Activated CD8-positive, alpha-beta memory T cell treated with anti-CD3 and anti-CD28 coated beads for 48 hours (primary cell): Measurements from ENCODE around the gene LDB2.
A peak's percentile ranks its signal among the peaks of the same experiment; 100 is the strongest.

Experiments used
- DNase-seq, 3 experiments: peaks; one replicate each; pipeline ENCODE4 v3.0.0-alpha.2; 2020; ENCODE audit warnings: low read depth in 2 of 3, low spot score in 2 of 3

Gene LDB2

DNA sequence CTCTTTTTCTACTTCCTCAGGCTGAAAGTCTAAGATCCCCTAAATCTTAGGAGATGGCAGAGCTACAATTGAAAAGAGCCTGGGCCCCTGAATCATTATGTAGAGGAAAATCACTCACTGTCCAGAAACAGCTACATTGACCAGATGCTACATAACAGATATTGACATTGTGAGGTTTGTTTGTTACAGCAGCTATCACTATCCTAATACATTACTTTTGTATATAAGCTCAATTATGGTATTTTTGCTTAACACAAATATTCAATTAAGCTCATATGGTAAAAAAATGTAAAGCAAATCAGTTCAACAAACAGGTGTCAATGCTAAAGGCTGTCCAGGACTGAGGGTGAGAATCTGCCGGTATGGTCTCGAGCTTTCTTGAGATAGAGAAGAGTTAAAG is 89.4 kb downstream of the LDB2 start:
- no peak for DNase-seq

DNA sequence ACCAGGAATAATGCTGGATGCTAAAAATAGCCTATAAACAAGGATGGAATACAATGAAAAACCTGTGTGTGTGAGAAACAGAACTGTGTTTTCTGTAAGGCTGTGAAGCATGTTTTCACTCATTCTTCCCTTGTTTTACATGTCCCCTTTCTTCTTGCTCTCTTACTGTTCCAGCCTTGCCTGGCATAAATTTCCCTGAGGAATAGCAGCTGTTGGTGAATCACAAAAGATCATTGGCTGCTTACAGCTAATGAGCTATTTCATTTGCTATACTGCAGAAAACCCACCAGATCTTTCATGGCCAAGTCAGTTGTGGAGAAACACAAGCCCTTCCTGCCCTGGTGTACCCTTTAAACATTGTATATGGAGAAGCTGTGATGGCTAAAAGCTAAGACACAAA is 91.1 kb downstream of the LDB2 start:
- no peak for DNase-seq

DNA sequence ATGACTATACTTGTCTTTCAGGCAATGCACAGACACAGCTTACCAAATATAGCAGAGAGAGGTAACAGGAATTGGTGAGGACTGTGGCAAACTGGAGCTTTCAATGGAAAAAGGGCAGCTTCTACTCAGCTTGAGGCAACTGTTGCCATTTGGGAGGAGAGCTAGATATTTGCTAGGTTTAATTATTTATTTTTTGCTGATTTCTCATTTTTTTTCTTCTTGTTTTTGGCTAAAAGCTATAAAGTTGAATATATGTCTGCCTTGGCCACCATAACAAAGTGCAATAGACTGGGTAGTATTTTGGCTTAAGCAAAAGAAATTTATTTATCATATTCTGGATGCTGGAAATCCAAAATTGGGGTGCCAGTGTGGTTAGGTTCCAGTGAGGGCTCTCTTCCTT is 93.9 kb downstream of the LDB2 start:
- no peak for DNase-seq

DNA sequence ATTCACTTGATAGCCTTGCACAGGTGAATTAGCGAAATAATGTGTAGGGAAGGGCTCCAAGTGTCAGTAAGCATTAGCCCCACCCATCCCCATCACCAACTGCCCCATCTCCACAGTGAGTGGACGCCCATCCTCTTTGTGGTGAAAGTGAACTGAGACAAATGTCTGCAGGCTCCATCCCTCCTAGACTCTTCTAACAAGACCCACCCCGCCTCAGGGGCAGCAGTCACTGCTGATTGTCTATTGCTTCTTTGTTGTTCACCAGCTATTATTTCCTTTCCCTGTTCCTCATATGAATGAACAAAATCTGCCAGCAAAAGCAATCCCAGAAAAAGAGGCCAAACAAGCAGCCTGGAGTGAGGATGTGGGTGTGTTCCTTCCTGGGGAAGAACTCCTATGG is 96.4 kb downstream of the LDB2 start:
- no peak for DNase-seq

DNA sequence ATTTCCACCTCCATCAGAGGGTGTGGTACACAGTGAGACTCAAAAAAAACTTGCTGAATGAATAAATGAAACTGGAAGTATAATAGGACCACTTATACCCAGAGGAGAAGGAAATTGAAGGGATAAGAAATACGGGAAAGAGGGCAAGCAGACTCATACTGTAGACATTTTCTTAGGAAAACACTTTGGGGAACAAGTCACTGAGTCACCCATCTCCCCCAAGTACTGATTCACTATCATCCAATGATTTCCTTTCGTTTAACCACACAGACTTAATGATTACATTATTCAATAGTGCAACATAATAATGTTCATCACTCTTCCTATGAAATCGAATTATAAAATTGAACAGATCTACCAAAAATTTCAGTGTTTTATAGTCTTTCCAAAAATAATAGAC is 97.1 kb downstream of the LDB2 start:
- DNase-seq = no peak

DNA sequence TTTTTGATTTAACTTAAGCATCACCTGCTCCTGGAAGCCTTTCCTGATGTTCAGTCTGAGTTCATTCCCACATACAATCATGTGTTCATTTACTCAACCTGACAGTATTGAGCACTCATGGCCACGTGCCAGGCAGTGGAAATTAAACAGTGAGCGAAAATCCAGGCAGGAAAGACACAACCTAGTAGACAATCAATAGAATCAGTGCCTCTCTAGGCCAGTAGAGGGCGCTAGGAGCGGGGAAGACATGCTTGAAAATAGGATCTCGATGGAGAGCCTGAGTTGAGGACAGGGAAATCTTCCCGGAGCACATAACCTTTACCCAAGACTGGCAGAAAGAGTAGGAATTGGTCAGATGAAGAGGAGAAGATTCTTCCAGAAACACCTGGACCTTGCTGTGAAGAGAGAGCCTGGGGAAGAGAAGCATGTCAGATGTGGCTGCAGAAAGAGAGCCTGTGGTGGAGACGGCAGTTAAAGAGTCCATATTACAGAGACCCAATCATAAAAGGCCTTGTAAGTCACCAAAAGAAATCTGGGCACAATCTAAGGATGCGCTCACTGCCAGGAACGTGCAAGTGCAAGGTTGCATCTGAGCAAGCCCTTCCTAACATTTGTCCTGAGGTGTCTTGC is 103.5 kb downstream of the LDB2 start:
- peak in 1 of 3 experiments; percentile 24 for DNase-seq

DNA sequence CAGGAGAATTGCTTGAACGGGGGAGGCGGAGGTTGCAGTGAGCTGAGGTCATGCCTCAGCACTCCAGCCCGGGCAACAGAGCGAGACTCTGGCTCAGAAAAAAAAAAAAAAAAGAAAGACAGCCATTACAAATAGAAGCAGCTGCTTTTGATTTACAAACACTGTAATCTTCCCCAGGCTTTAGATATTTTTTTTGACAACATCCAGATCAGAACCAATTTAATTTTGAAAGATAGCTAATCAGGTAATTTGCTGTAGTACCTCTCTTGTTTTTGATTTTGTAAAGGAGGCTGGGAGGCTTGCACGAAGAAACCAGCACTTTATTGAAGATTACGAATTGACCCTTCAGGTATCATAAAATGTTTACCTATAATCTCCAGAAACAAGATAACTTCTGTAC is 107.0 kb downstream of the LDB2 start:
- DNase-seq = no peak

DNA sequence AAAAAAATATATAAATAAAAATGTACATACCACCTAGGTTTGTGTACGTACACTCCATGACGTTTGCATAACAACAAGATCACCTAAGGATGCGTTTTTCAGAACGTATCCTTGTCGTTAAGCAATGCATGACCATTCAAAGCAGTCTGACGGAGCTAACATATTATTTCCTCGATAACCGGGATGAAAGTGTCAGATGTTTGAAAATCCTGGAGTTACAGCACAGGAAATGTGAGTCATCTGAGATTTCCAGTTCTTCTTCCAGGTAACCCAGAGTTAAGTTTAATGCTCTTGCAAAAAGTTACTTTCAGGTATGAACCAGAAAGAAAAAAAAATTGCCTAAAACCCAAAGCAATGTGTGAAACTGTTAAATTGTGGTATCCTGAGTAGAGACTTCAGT is 107.9 kb downstream of the LDB2 start:
- no peak for DNase-seq

DNA sequence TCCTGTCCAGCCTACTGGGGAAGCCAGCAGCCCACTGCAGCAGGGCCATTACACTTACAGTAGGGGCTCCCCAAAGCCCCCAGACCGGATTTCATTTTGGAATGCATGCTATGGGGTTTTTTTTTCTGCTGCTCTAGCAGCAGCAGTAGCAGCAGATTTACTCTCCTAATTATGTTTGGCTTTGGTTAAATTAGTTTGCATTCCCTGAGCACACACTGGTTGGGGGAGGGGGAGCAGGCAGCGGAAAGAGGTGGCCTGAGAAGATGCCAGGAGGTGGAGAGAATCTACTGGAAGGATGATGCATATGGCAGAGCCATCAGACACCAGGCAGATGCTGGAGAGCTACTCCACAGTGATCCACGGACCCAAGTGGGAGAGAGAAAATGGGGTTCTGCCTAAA is 109.6 kb downstream of the LDB2 start:
- no peak for DNase-seq

DNA sequence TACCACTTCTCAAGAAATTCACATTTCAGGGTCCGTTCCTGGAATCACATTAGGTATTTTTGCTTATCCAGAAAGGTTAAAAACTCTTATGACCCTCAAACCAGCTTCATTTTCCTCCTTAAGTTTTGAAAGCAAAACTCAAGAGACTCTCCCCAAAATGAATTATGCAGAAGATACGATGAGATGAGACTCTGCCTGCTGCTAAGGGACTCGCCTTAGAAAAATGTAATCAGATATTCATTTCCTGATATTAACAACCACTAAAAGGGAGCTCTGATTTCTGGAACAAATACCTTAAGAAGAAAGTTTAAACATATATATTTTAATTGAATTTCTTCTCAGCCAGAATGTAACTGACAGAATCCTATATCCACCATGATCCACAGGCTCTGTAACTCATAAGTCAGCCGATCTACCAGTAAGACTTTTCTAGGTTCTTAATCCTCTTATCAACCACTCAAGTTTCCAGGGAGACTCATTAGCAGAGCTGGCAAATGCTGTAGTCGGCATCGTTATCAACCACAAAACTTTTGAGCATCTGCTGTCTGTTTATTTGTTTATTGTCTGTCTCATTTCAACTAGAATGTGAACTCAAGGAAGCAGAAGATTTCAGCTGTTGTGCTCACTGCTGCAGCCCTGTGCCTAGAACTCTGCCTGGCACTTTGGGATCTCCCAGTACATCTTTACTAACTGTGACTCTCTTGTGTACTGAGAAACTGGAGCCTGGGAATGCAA is 112.5 kb downstream of the LDB2 start:
- DNase-seq = no peak

DNA sequence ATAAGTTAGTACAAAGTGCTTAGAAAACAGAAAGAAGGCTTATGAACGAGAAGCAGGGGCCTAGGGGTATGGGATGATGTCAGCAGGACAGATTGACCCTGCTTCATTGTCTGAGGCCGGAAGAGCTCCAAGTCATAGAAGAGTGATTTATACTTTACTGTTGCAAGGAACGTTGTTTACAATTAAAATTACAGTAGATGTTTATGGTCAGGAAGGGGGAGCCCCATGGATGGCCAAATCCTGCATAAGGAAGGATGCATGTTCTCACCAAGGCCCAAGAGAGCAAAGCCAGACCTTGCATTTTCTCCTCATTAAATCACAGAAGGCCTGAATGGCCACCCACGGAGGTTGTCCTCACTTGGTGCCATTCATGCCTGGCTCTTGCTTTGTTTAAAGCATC is 115.3 kb downstream of the LDB2 start:
- no peak for DNase-seq

DNA sequence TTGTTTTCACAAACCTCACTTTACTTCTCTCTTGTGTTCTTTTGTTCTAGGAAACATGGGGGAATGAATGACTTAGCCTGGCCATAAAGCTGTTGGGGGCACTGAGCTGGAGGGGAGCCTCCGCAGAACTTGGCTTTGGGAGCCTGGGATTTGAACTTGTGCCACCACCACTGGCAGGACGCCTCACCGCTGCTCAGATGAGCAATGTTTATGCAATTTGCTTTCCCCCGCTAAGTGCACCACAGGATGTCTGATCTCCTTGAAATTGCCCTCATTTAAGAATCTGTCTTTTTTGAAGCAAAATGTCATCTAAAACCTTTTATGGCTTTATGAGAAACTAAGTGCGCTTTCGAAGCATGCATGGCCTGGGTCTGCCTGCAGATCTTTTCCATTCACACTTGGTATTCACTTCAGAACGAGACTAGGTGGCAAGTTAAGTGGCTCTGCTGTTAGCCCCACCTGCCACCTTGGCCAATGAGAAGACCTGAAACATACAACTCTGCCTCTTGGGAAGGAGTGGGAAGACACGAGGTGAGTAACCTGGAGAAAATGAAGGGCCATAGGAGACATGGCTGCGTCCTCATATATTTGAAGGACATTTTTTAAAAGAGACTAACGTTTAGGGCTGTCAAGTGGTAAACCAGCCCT is 119.3 kb downstream of the LDB2 start:
- no peak for DNase-seq

DNA sequence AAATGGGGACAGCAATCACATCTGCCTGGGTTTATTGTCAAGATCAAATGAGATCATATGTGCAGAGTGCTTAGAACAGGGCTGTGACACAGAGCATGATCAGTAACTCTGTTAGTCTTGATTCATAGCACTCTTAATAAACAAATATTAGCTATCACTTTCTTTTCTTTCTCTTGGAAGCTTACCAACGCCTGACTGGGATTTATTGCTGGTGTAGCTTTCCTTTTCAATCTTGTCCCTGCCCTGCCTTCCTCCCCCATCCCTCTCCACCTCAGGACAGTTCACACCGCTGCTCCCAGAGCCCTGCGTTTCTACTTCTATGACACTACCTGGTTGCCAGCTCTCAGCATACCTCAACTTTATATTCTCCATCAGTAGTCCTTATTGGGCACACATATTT is 120.7 kb downstream of the LDB2 start:
- no peak for DNase-seq

DNA sequence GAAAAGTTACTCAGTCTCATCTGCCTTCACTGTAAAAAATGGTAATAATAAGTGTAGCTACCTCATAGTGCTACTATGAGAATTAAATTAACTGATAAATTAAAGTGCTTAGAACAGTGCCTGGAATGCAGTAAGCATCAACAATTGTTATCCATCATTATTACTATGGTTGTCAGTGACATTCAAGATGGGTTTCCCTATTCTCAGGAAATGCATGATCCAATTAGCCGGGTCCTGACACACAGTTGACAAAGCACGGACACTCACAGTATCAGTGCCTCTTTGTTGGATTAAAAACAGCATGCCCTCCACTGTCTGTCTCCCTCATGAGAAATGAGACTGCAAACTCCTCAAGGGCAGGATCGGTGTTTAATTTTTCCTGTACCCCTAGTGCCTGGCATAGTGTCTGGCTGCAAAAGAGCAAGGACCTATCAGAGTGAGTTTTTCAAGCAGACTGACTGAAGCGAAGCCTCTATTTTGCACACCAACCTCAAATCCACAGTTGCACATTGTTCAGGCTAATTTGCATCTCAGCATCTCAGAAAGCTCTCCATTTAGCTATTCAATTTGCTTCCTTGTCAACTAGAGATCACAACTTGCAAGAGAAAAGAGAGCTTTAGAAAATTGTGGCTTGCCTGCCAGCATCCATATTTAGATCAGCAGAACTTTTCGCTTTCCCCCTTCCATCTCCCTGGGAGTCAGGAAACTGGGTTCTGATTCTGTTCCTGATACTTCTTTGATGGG is 122.9 kb downstream of the LDB2 start:
- DNase-seq = no peak

DNA sequence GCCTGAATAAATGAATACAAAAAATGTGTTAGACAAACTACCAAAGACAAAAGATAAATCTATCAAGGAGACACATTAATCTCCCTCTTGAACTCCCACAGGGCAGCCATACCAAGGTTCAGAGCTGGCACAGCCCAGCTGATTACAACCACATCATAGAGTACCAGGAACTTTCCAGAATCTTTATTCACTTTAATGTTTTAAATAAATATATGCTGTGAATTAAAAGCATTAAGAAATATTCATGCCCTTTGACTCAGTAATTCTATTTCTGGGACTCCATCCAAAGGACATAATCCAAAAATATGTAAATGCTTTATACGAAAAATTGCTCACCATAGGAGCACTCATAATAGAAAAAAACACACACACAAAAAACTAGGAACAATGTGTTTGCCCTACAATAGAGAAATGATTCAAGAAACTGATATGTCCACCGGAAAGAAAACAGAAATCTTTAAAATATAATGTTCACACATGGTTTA is 126.0 kb downstream of the LDB2 start:
- no peak for DNase-seq

DNA sequence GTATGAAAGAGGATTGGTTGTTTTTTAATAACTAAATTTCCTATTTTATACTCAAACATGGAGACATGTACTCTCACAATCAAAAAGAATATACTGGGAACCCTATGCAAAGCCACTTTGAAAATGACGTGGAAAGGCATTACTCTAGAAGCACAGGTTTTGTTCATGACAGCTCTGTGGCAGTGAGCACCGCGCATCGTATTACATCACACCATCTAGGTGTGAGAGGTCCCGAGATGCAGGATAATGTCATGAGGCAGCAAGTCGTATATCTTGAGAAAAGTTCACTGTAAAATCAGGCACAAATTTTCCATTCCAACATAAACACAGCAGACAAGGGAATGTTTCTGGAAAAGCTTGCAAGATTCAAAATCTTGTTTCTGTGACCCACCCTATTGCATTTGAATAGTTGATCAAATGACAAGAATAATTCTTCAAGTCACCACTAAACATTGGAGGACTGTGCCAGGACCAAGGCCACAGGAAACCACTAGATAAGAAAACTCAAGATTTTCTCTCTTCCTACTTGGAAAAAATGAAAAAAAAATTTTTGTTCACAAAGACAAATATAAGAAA is 127.6 kb downstream of the LDB2 start:
- DNase-seq = no peak

DNA sequence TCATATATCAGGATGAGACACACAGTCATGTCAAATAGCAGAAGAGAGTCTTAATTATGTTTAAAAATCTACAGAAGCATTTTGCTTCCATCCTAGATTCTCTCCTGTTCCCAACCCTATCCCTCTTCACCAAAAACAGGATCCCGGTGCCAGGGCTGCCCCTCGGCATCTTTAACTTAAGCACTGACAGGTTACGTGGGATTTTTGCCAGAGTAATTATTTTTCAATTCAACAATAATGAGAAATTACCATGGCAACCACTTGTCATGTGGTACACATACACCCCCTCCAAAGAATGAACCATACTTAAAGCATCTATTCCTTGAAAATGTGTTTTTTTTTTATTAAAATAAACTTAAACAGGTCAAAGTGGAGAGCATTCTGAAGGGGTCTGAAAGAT is 130.6 kb downstream of the LDB2 start:
- DNase-seq = no peak

DNA sequence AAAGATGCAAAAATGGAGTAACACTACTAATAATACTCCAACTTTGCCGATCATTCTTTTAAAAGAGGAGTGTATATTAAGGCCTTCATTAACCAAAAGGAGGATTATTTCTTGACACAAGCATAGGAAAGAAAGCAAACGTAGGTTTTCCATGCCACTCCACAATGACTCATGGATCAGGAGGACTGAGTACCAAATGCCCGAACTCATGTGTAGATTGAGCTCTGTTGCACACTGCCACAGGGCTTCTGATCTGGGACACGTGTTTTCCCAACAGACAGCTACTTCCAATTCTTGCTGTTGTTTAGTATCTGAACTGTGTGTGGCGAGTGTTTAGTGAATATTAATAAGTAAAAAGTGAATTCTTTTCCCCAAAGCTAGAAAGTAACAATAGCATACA is 131.2 kb downstream of the LDB2 start:
- no peak for DNase-seq

DNA sequence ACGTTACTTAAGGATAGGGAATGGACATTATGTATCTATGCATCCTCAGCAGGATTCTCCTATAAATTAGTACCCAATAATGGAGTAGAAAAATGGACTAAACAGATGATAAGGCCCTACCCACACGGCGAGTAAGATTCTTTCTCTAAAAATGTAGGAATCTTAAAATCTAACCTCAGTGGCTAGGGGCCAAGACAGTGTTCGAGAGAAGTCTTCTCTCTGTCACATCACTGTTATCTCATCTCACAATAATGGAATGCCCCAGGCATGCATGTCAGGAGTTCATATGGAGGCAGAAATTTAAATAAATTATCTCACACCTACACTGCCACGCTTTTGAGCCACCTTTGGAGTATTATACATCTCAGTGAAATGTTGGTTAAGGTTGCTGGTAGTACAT is 132.9 kb downstream of the LDB2 start:
- DNase-seq = no peak

DNA sequence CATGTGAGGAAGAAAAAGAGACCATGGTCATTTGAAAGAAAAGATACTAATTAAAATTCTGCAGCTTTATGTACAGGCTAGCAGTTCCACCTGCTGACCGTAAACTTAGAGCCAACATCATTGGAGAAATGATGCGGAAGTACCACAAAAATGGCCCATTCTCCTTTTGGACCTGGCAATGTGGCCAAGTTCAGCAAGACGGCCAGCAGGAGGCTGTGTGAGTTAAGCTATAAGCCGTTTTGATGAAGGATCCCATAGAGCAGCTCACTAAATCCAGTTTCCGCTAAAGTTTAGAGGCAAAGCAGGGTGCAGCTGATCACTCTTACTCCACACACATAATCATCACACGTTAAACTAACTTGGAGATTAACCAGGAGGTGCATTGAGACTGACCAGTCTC is 133.8 kb downstream of the LDB2 start:
- no peak for DNase-seq

DNA sequence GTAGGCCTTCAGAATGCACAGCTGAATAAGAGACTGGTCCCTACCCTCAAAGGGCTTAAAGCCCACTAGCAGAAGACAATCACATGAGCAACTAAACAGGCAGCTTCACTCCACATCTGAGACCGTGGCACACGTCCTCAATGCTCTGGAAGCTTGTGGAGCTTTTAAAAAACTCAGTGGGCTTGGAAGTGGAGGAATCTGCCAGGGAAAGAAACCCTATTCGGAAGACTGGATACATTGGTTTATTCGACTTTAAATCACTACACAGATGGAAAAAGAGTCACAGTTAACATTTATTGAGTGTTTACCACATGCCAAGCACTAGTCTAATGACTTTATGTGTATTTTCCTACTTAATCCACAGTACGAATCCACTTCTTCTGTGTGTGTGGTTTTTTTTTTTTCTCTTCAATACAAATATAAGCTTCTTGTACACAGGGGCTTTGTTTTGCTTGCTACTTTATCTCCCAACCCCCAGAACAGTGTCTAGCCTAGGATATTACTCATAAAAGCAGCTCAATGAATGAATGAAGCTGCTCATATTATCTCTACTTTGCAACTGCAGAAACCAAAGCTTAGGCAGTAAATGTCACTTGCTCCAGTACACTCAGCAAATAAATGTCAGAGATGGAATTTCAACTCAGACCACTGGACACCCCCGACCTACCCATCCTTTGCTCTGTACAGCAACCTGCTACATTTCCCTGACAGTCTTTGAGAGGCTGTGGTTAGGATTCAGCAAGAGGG is 137.7 kb downstream of the LDB2 start:
- no peak for DNase-seq
